8988T (cell line): ENCODE measurements around the gene CHFR.
"Not testable (repeated sequence)": the region's sequence is repeated elsewhere in the genome, so short reads cannot be mapped to it uniquely, and the experiment has no call there.

ENCODE experiments used
- DNase-seq: peaks from one replicate; pipeline ENCODE4 v3.0.0; 2011

CHFR gene

GRCh38 chr12:132838410-132839080 lies 48.9 kb downstream of the CHFR start:
- no peak for DNase-seq

GRCh38 chr12:132837693-132838409 lies 49.6 kb downstream of the CHFR start:
- DNase-seq: no peak

- no peak for DNase-seq
These were observed 50.5 kb downstream of the CHFR start for GRCh38 chr12:132836795-132837331.

GRCh38 chr12:132836230-132836629 lies 51.2 kb downstream of the CHFR start:
- DNase-seq: not testable (repeated sequence)

GRCh38 chr12:132835076-132836025 lies 52.1 kb downstream of the CHFR start:
- no peak for DNase-seq

- no peak for DNase-seq
These were observed 53.2 kb downstream of the CHFR start for GRCh38 chr12:132834181-132834711.

GRCh38 chr12:132833341-132833740 lies 54.1 kb downstream of the CHFR start:
- no peak for DNase-seq

GRCh38 chr12:132831771-132832170 lies 55.6 kb downstream of the CHFR start:
- DNase-seq: no peak

GRCh38 chr12:132828706-132829534 lies 58.5 kb downstream of the CHFR start, which contains the start of gene GOLGA3:
TSS of gene GOLGA3 (minus strand) at chr12:132828869. CDS start at chr12:132822128, 6,741 bp downstream.
- DNase-seq: peak; percentile 97

GRCh38 chr12:132827763-132828703 lies 59.4 kb downstream of the CHFR start:
- DNase-seq: no peak

- DNase-seq: no peak
These were observed 61.5 kb downstream of the CHFR start for GRCh38 chr12:132825861-132826260.

- DNase-seq: no peak
These were observed 62.3 kb downstream of the CHFR start for GRCh38 chr12:132825089-132825488.

GRCh38 chr12:132824053-132824452 lies 63.4 kb downstream of the CHFR start:
- no peak for DNase-seq

GRCh38 chr12:132818562-132818961 lies 68.8 kb downstream of the CHFR start:
- DNase-seq: no peak

GRCh38 chr12:132814232-132814631 lies 73.2 kb downstream of the CHFR start:
- DNase-seq: no peak

- DNase-seq: no peak
These were observed 74.0 kb downstream of the CHFR start for GRCh38 chr12:132813443-132813842.

- no peak for DNase-seq
These were observed 74.6 kb downstream of the CHFR start for GRCh38 chr12:132812631-132813305.

GRCh38 chr12:132809391-132809790 lies 78.0 kb downstream of the CHFR start:
- not testable (repeated sequence) for DNase-seq

- DNase-seq: peak; percentile 68
These were observed 79.9 kb downstream of the CHFR start for GRCh38 chr12:132807295-132808092.
